HUES48 (cell line): ENCODE measurements around the gene CFAP97.
A peak's percentile ranks its signal among the peaks of the same experiment; 100 is the strongest.

Experiments
- H3K27ac ChIP-seq: one replicate; pipeline ENCODE4 v1.7.0; 2013; ENCODE audit warnings: low read depth, low read length, inconsistent platforms
- H3K27me3 ChIP-seq: 2 replicates; pipeline ENCODE4 v1.6.1; 2013; ENCODE audit warnings: mild to moderate bottlenecking, low read length; ENCODE audit not compliant: control insufficient read depth, insufficient read depth
- H3K36me3 ChIP-seq: 2 replicates; pipeline ENCODE4 v1.6.1; 2013; ENCODE audit warnings: low read length; ENCODE audit not compliant: control insufficient read depth, insufficient read depth
- H3K4me1 ChIP-seq: 2 replicates; pipeline ENCODE4 v1.6.1; 2013; ENCODE audit warnings: mild to moderate bottlenecking, low read length; ENCODE audit not compliant: control insufficient read depth, insufficient read depth
- H3K4me3 ChIP-seq: 2 replicates; pipeline ENCODE4 v1.5.1; 2013; ENCODE audit warnings: mild to moderate bottlenecking, low read depth, low read length
- H3K9ac ChIP-seq: 2 replicates; pipeline ENCODE4 v1.6.1; 2013; ENCODE audit warnings: mild to moderate bottlenecking, low read depth, low read length, moderate library complexity
- H3K9me3 ChIP-seq: 2 replicates; pipeline ENCODE4 v1.6.1; 2013; ENCODE audit warnings: low read length; ENCODE audit not compliant: control insufficient read depth, insufficient read depth

Gene CFAP97

GRCh38 chr4:185221912-185222311 lies 18.1 kb upstream of the CFAP97 start:
- Histone ChIP-seq H3K27me3 (no peaks in the 10 kb centered on the region), H3K4me1 (peaks cover 9% of the 10 kb centered on the region; the same call in 1 of the 2 replicates), H3K9ac (no peak overlapping the region), H3K9me3 (no peaks in the 10 kb centered on the region), H3K36me3 (no peaks in the 10 kb centered on the region), H3K27ac (no peak overlapping the region), H3K4me3 (no peak overlapping the region)

GRCh38 chr4:185221491-185221890 lies 17.7 kb upstream of the CFAP97 start:
- Histone ChIP-seq H3K4me3 (no peak overlapping the region), H3K9me3 (no peaks in the 10 kb centered on the region), H3K27ac (no peak overlapping the region), H3K9ac (no peak overlapping the region), H3K4me1 (peaks cover 11% of the 10 kb centered on the region; the same call in 1 of the 2 replicates), H3K27me3 (no peaks in the 10 kb centered on the region), H3K36me3 (no peaks in the 10 kb centered on the region)

GRCh38 chr4:185219551-185220344 lies 15.9 kb upstream of the CFAP97 start:
- Histone ChIP-seq H3K27ac (no peak overlapping the region), H3K4me3 (no peak overlapping the region)

GRCh38 chr4:185218312-185218711 lies 14.5 kb upstream of the CFAP97 start:
- Histone ChIP-seq H3K4me3 (no peak overlapping the region), H3K27ac (no peak overlapping the region), H3K9ac (no peak overlapping the region), H3K27me3 (no peaks in the 10 kb centered on the region), H3K36me3 (no peaks in the 10 kb centered on the region), H3K4me1 (peaks cover 26% of the 10 kb centered on the region), H3K9me3 (no peaks in the 10 kb centered on the region)

More at GRCh38 chr4:185219551-185220344, 15.9 kb upstream of the CFAP97 start:
- Histone ChIP-seq H3K9ac (no peak overlapping the region), H3K36me3 (no peaks in the 10 kb centered on the region), H3K4me1 (peaks cover 17% of the 10 kb centered on the region; the same call in 1 of the 2 replicates), H3K9me3 (no peaks in the 10 kb centered on the region), H3K27me3 (no peaks in the 10 kb centered on the region)

GRCh38 chr4:185217408-185217975 lies 13.7 kb upstream of the CFAP97 start:
- H3K27ac ChIP-seq: peak overlapping the region; percentile 14

GRCh38 chr4:185215261-185215660 lies 11.5 kb upstream of the CFAP97 start:
- Histone ChIP-seq H3K9ac (no peak overlapping the region), H3K27ac (peak overlapping the region; percentile 18), H3K9me3 (no peaks in the 10 kb centered on the region), H3K4me1 (peaks cover 45% of the 10 kb centered on the region), H3K36me3 (no peaks in the 10 kb centered on the region), H3K4me3 (0 out of 2 replicates have a peak overlapping the region, but pooled peaks have one; percentile 24), H3K27me3 (peaks cover 10% of the 10 kb centered on the region; the same call in 1 of the 2 replicates)

More at GRCh38 chr4:185217408-185217975, 13.7 kb upstream of the CFAP97 start:
- no peaks in the 10 kb centered on the region for H3K36me3 ChIP-seq
- no peak overlapping the region for H3K4me3 ChIP-seq
- H3K27me3 ChIP-seq: no peaks in the 10 kb centered on the region
- H3K4me1 ChIP-seq: peaks cover 34% of the 10 kb centered on the region
- H3K9ac ChIP-seq: no peak overlapping the region
- H3K9me3 ChIP-seq: no peaks in the 10 kb centered on the region

- Histone ChIP-seq H3K9ac (no peak overlapping the region), H3K4me1 (peaks cover 47% of the 10 kb centered on the region), H3K9me3 (no peaks in the 10 kb centered on the region), H3K4me3 (no peak overlapping the region), H3K27ac (no peak overlapping the region), H3K27me3 (peaks cover 12% of the 10 kb centered on the region), H3K36me3 (no peaks in the 10 kb centered on the region)
Measured at GRCh38 chr4:185213877-185214276, 10.1 kb upstream of the CFAP97 start.

- Histone ChIP-seq H3K4me3 (no peak overlapping the region), H3K27me3 (peaks cover 24% of the 10 kb centered on the region), H3K27ac (no peak overlapping the region), H3K4me1 (peaks cover 47% of the 10 kb centered on the region), H3K36me3 (no peaks in the 10 kb centered on the region), H3K9ac (no peak overlapping the region), H3K9me3 (no peaks in the 10 kb centered on the region)
Measured at GRCh38 chr4:185212581-185212980, 8.8 kb upstream of the CFAP97 start.

GRCh38 chr4:185211641-185212040 lies 7.8 kb upstream of the CFAP97 start:
- H3K9me3 ChIP-seq: no peaks in the 10 kb centered on the region
- H3K36me3 ChIP-seq: no peaks in the 10 kb centered on the region
- H3K4me3 ChIP-seq: peak overlapping the region; percentile 97
- no peak overlapping the region for H3K9ac ChIP-seq
- no peak overlapping the region for H3K27ac ChIP-seq
- peaks cover 38% of the 10 kb centered on the region for H3K4me1 ChIP-seq
- peaks cover 25% of the 10 kb centered on the region for H3K27me3 ChIP-seq

GRCh38 chr4:185211035-185211434 lies 7.2 kb upstream of the CFAP97 start:
- no peaks in the 10 kb centered on the region for H3K9me3 ChIP-seq
- H3K4me3 ChIP-seq: peak overlapping the region; percentile 97
- H3K9ac ChIP-seq: 0 out of 2 replicates have a peak overlapping the region, but pooled peaks have one; percentile 70
- H3K27me3 ChIP-seq: peaks cover 25% of the 10 kb centered on the region
- no peak overlapping the region for H3K27ac ChIP-seq
- no peaks in the 10 kb centered on the region for H3K36me3 ChIP-seq
- peaks cover 38% of the 10 kb centered on the region for H3K4me1 ChIP-seq
